GM23338 (cell line): Measurements from ENCODE around the gene CRISPLD2.

ENCODE experiments used
- CREB1 ChIP-seq: fragments of 250-450 bp; sonication (Bioruptor Pico); IDR thresholded peaks from 2 replicates; pipeline ENCODE4 v1.5.0; 2020; ENCODE audit warnings: low read depth, mild to moderate bottlenecking, moderate library complexity
- CTCF ChIP-seq, 2 experiments: fragments of 200-600 bp in 1 of 2; sonication (generic) in 1 of 2; conservative IDR thresholded peaks; 2 replicates each; pipeline versions ENCODE4 v1.5.1 to v1.6.1; 2016 to 2017; ENCODE audit warnings: antibody characterized with exemption in 2 of 2, low read depth in 2 of 2, mild to moderate bottlenecking in 2 of 2, moderate library complexity in 1 of 2
- ETS1 ChIP-seq: IDR thresholded peaks from 2 replicates; pipeline ENCODE4 v1.6.1; 2016; ENCODE audit warnings: antibody characterized with exemption
- EZH2 ChIP-seq: fragments of 200-600 bp; sonication (generic); IDR thresholded peaks from one replicate; pipeline ENCODE4 v1.8.0; 2017; ENCODE audit warnings: antibody characterized with exemption, mild to moderate bottlenecking, low read depth; ENCODE audit not compliant: unreplicated experiment
- EZH2phosphoT487 ChIP-seq: fragments of 200-600 bp; sonication (generic); IDR thresholded peaks from one replicate; pipeline ENCODE4 v1.8.1; 2018; ENCODE audit warnings: antibody characterized with exemption; ENCODE audit not compliant: unreplicated experiment
- JUNB ChIP-seq: IDR thresholded peaks from one replicate; pipeline ENCODE4 v1.6.1; 2016; ENCODE audit warnings: antibody characterized with exemption; ENCODE audit not compliant: unreplicated experiment
- NANOG ChIP-seq: IDR thresholded peaks from 2 replicates; pipeline ENCODE4 v1.6.1; 2016; ENCODE audit warnings: antibody characterized with exemption, borderline replicate concordance
- POLR2AphosphoS5 ChIP-seq: IDR thresholded peaks from 2 replicates; pipeline ENCODE4 v1.6.1; 2016; ENCODE audit warnings: antibody characterized with exemption, low read depth
- REST ChIP-seq: IDR thresholded peaks from one replicate; pipeline ENCODE4 v1.6.1; 2018; ENCODE audit warnings: antibody characterized with exemption; ENCODE audit not compliant: unreplicated experiment
- STAT1 ChIP-seq: IDR thresholded peaks from one replicate; pipeline ENCODE4 v1.6.1; 2016; ENCODE audit warnings: antibody characterized with exemption; ENCODE audit not compliant: unreplicated experiment
- ZNF114 ChIP-seq: fragments of 250-450 bp; sonication (Bioruptor Pico); IDR thresholded peaks from 2 replicates; pipeline ENCODE4 v1.5.0; 2020; ENCODE audit warnings: mild to moderate bottlenecking, moderate library complexity
- ZNF331 ChIP-seq: fragments of 250-450 bp; sonication (Bioruptor Pico); IDR thresholded peaks from 2 replicates; pipeline ENCODE4 v1.5.0; 2020; ENCODE audit warnings: low read depth, mild to moderate bottlenecking, moderate library complexity
- TF ChIP-seq, protein P1 (sequence below): fragments of 250-450 bp; sonication (Bioruptor Pico); IDR thresholded peaks from 2 replicates; pipeline ENCODE4 v1.5.0; 2020; ENCODE audit warnings: mild to moderate bottlenecking, moderate library complexity

- TF ChIP-seq ZNF331 (CRISPR knock-in tag) (no peak), EZH2 (no peak), CTCF (conservative IDR thresholded peaks at IDR 0.05; ENCODE audit: low read depth in 2 of 2) (no peak), EZH2phosphoT487 (no peak), POLR2AphosphoS5 (no peak), REST (no peak), ETS1 (no peak), CREB1 (no peak), STAT1 (no peak), JUNB (no peak), ZNF114 (CRISPR knock-in tag) (no peak), NANOG (no peak)
- TF ChIP-seq, protein P1, sequence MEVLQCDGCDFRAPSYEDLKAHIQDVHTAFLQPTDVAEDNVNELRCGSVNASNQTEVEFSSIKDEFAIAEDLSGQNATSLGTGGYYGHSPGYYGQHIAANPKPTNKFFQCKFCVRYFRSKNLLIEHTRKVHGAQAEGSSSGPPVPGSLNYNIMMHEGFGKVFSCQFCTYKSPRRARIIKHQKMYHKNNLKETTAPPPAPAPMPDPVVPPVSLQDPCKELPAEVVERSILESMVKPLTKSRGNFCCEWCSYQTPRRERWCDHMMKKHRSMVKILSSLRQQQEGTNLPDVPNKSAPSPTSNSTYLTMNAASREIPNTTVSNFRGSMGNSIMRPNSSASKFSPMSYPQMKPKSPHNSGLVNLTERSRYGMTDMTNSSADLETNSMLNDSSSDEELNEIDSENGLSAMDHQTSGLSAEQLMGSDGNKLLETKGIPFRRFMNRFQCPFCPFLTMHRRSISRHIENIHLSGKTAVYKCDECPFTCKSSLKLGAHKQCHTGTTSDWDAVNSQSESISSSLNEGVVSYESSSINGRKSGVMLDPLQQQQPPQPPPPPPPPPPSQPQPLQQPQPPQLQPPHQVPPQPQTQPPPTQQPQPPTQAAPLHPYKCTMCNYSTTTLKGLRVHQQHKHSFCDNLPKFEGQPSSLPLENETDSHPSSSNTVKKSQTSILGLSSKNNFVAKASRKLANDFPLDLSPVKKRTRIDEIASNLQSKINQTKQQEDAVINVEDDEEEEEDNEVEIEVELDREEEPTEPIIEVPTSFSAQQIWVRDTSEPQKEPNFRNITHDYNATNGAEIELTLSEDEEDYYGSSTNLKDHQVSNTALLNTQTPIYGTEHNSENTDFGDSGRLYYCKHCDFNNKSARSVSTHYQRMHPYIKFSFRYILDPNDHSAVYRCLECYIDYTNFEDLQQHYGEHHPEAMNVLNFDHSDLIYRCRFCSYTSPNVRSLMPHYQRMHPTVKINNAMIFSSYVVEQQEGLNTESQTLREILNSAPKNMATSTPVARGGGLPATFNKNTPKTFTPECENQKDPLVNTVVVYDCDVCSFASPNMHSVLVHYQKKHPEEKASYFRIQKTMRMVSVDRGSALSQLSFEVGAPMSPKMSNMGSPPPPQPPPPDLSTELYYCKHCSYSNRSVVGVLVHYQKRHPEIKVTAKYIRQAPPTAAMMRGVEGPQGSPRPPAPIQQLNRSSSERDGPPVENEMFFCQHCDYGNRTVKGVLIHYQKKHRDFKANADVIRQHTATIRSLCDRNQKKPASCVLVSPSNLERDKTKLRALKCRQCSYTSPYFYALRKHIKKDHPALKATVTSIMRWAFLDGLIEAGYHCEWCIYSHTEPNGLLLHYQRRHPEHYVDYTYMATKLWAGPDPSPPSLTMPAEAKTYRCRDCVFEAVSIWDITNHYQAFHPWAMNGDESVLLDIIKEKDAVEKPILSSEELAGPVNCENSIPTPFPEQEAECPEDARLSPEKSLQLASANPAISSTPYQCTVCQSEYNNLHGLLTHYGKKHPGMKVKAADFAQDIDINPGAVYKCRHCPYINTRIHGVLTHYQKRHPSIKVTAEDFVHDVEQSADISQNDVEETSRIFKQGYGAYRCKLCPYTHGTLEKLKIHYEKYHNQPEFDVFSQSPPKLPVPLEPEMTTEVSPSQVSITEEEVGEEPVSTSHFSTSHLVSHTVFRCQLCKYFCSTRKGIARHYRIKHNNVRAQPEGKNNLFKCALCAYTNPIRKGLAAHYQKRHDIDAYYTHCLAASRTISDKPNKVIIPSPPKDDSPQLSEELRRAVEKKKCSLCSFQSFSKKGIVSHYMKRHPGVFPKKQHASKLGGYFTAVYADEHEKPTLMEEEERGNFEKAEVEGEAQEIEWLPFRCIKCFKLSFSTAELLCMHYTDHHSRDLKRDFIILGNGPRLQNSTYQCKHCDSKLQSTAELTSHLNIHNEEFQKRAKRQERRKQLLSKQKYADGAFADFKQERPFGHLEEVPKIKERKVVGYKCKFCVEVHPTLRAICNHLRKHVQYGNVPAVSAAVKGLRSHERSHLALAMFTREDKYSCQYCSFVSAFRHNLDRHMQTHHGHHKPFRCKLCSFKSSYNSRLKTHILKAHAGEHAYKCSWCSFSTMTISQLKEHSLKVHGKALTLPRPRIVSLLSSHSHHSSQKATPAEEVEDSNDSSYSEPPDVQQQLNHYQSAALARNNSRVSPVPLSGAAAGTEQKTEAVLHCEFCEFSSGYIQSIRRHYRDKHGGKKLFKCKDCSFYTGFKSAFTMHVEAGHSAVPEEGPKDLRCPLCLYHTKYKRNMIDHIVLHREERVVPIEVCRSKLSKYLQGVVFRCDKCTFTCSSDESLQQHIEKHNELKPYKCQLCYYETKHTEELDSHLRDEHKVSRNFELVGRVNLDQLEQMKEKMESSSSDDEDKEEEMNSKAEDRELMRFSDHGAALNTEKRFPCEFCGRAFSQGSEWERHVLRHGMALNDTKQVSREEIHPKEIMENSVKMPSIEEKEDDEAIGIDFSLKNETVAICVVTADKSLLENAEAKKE (CRISPR knock-in tag): no peak
These were observed 33.8 kb upstream of the CRISPLD2 start for GRCh38 chr16:84785843-84786581.
